Suppressor macrophage treated with lipopolysaccharide for 4 hours (primary cell): Measurements from ENCODE around the gene SHC3.

Experiments
- DNase-seq: peaks from one replicate; pipeline ENCODE4 v3.0.0-alpha.2; 2020

The SHC3 gene

GRCh38 chr9:89020754-89021153, 157.9 kb downstream of the SHC3 start:
- DNase-seq: no peak

GRCh38 chr9:89015336-89015735, 163.3 kb downstream of the SHC3 start:
- DNase-seq: no peak

GRCh38 chr9:89014153-89014552, 164.5 kb downstream of the SHC3 start:
- no peak for DNase-seq

GRCh38 chr9:89013660-89014059, 165.0 kb downstream of the SHC3 start:
- DNase-seq: no peak

- DNase-seq: no peak
Observed at GRCh38 chr9:89012294-89013042, 166.2 kb downstream of the SHC3 start.

GRCh38 chr9:89011683-89012082, 166.9 kb downstream of the SHC3 start:
- DNase-seq: no peak

- DNase-seq: no peak
Observed at GRCh38 chr9:89010526-89011111, 168.0 kb downstream of the SHC3 start.

- DNase-seq: no peak
Observed at GRCh38 chr9:89010056-89010455, 168.6 kb downstream of the SHC3 start.

- DNase-seq: no peak
Observed at GRCh38 chr9:89009546-89009840, 169.1 kb downstream of the SHC3 start.

GRCh38 chr9:89008744-89009545, 169.7 kb downstream of the SHC3 start:
- DNase-seq: no peak

- no peak for DNase-seq
Observed at GRCh38 chr9:89008055-89008743, 170.4 kb downstream of the SHC3 start.

GRCh38 chr9:89006996-89007967, 171.3 kb downstream of the SHC3 start:
- no peak for DNase-seq

- DNase-seq: peak; percentile 12
Observed at GRCh38 chr9:89006267-89006666, 172.4 kb downstream of the SHC3 start.

GRCh38 chr9:89005323-89005722, 173.3 kb downstream of the SHC3 start:
- DNase-seq: no peak

- no peak for DNase-seq
Observed at GRCh38 chr9:89002987-89003386, 175.6 kb downstream of the SHC3 start.

GRCh38 chr9:89001917-89002540, 176.6 kb downstream of the SHC3 start:
- no peak for DNase-seq

- peak; percentile 93 for DNase-seq
Observed at GRCh38 chr9:89000973-89001916, 177.4 kb downstream of the SHC3 start.

- DNase-seq: no peak
Observed at GRCh38 chr9:89000371-89000781, 178.2 kb downstream of the SHC3 start.

- no peak for DNase-seq
Observed at GRCh38 chr9:88998911-88999310, 179.7 kb downstream of the SHC3 start.

- peak; percentile 11 for DNase-seq
Observed at GRCh38 chr9:88998503-88998902, 180.1 kb downstream of the SHC3 start.

GRCh38 chr9:88997646-88998045, 181.0 kb downstream of the SHC3 start:
- DNase-seq: no peak
